ENCODE measurements around the gene GPR107. TPM values are rescaled to one million over a fixed set of nuclear protein-coding genes. Genes with fewer than 3 reads are reported as not detected.

GPR107 gene
- total RNA-seq, 1 donor from 2014 or later: 58.7 TPM

GRCh38 chr9:130119519-130120298 lies 66.0 kb downstream of the GPR107 start:
- peaks cover 23% of the 10 kb centered on the region for H3K4me1 ChIP-seq (ENCODE audit: insufficient read depth, low read length)
- H3K4me3 Mint-ChIP-seq (ENCODE audit: unreplicated experiment): no peak overlapping the region
- H3K36me3 Mint-ChIP-seq (ENCODE audit: low read depth, unreplicated experiment): peaks cover 19% of the 10 kb centered on the region
- DNase-seq (ENCODE audit: low read depth): no peak
- TF ChIP-seq EZH2 (IDR thresholded peaks at IDR 0.05; ENCODE audit: insufficient read depth, low read length): no peak
- no peak for TF ChIP-seq CTCF (IDR thresholded peaks at IDR 0.05; ENCODE audit: insufficient read depth, low read depth, low read length)
- H3K79me2 ChIP-seq (ENCODE audit: insufficient read depth, low read length): no peaks in the 10 kb centered on the region
- no peaks in the 10 kb centered on the region for H3K9me3 Mint-ChIP-seq (ENCODE audit: unreplicated experiment)
- H2AFZ ChIP-seq (ENCODE audit: low read depth, low read length): no peak overlapping the region
- peaks cover 3% of the 10 kb centered on the region for H3K36me3 ChIP-seq (ENCODE audit: insufficient read depth, low read length)
- no peak overlapping the region for H3K9ac ChIP-seq (ENCODE audit: low read length)
- peaks cover 30% of the 10 kb centered on the region for H3K4me1 Mint-ChIP-seq (ENCODE audit: low read depth, unreplicated experiment)
- peak overlapping the region; percentile 38 for H3K4me2 ChIP-seq (ENCODE audit: low read length)
- H3K27ac ChIP-seq (ENCODE audit: low read depth, low read length): no peak overlapping the region
- no peak overlapping the region for H3K4me3 ChIP-seq (ENCODE audit: insufficient read depth, low read depth, low read length)
- H3K27me3 Mint-ChIP-seq (ENCODE audit: low read depth, unreplicated experiment): no peaks in the 10 kb centered on the region
- H4K20me1 ChIP-seq (ENCODE audit: insufficient read depth, low read length): no peaks in the 10 kb centered on the region
- H3K9me3 ChIP-seq (ENCODE audit: insufficient read depth, low read depth, low read length): no peaks in the 10 kb centered on the region
- H3K27me3 ChIP-seq (ENCODE audit: insufficient read depth, low read length): no peaks in the 10 kb centered on the region
- H3K27ac Mint-ChIP-seq (ENCODE audit: unreplicated experiment): no peak overlapping the region
- FAIRE-seq: no peak

GRCh38 chr9:130120299-130120587 lies 66.5 kb downstream of the GPR107 start:
- no peak for TF ChIP-seq CTCF (IDR thresholded peaks at IDR 0.05; ENCODE audit: insufficient read depth, low read depth, low read length)
- TF ChIP-seq EZH2 (IDR thresholded peaks at IDR 0.05; ENCODE audit: insufficient read depth, low read length): no peak
- Mint-ChIP-seq H3K4me3 (ENCODE audit: unreplicated experiment) (no peak overlapping the region), H3K9me3 (ENCODE audit: unreplicated experiment) (no peaks in the 10 kb centered on the region), H3K36me3 (ENCODE audit: low read depth, unreplicated experiment) (peaks cover 15% of the 10 kb centered on the region), H3K4me1 (ENCODE audit: low read depth, unreplicated experiment) (peaks cover 24% of the 10 kb centered on the region), H3K27me3 (ENCODE audit: low read depth, unreplicated experiment) (no peaks in the 10 kb centered on the region), H3K27ac (ENCODE audit: unreplicated experiment) (no peak overlapping the region)
- Histone ChIP-seq H2AFZ (ENCODE audit: low read depth, low read length) (no peak overlapping the region), H3K27me3 (ENCODE audit: insufficient read depth, low read length) (no peaks in the 10 kb centered on the region), H3K36me3 (ENCODE audit: insufficient read depth, low read length) (peaks cover 3% of the 10 kb centered on the region), H3K4me3 (ENCODE audit: insufficient read depth, low read depth, low read length) (no peak overlapping the region), H4K20me1 (ENCODE audit: insufficient read depth, low read length) (no peaks in the 10 kb centered on the region), H3K9ac (ENCODE audit: low read length) (no peak overlapping the region), H3K79me2 (ENCODE audit: insufficient read depth, low read length) (no peaks in the 10 kb centered on the region), H3K27ac (ENCODE audit: low read depth, low read length) (no peak overlapping the region), H3K4me1 (ENCODE audit: insufficient read depth, low read length) (peaks cover 23% of the 10 kb centered on the region), H3K4me2 (ENCODE audit: low read length) (no peak overlapping the region), H3K9me3 (ENCODE audit: insufficient read depth, low read depth, low read length) (no peaks in the 10 kb centered on the region)
- DNase-seq (ENCODE audit: low read depth): no peak
- FAIRE-seq: no peak

GRCh38 chr9:130120832-130121231 lies 67.1 kb downstream of the GPR107 start:
- Histone ChIP-seq H3K79me2 (ENCODE audit: insufficient read depth, low read length) (no peaks in the 10 kb centered on the region), H2AFZ (ENCODE audit: low read depth, low read length) (no peak overlapping the region), H3K9ac (ENCODE audit: low read length) (no peak overlapping the region), H3K4me1 (ENCODE audit: insufficient read depth, low read length) (peaks cover 23% of the 10 kb centered on the region), H3K27me3 (ENCODE audit: insufficient read depth, low read length) (no peaks in the 10 kb centered on the region), H4K20me1 (ENCODE audit: insufficient read depth, low read length) (no peaks in the 10 kb centered on the region), H3K4me2 (ENCODE audit: low read length) (no peak overlapping the region), H3K9me3 (ENCODE audit: insufficient read depth, low read depth, low read length) (no peaks in the 10 kb centered on the region), H3K4me3 (ENCODE audit: insufficient read depth, low read depth, low read length) (no peak overlapping the region), H3K36me3 (ENCODE audit: insufficient read depth, low read length) (peaks cover 3% of the 10 kb centered on the region), H3K27ac (ENCODE audit: low read depth, low read length) (no peak overlapping the region)
- Mint-ChIP-seq H3K36me3 (ENCODE audit: low read depth, unreplicated experiment) (peaks cover 15% of the 10 kb centered on the region), H3K27me3 (ENCODE audit: low read depth, unreplicated experiment) (no peaks in the 10 kb centered on the region), H3K27ac (ENCODE audit: unreplicated experiment) (no peak overlapping the region), H3K4me1 (ENCODE audit: low read depth, unreplicated experiment) (peaks cover 24% of the 10 kb centered on the region), H3K9me3 (ENCODE audit: unreplicated experiment) (no peaks in the 10 kb centered on the region), H3K4me3 (ENCODE audit: unreplicated experiment) (no peak overlapping the region)
- no peak for DNase-seq (ENCODE audit: low read depth)
- no peak for TF ChIP-seq EZH2 (IDR thresholded peaks at IDR 0.05; ENCODE audit: insufficient read depth, low read length)
- no peak for TF ChIP-seq CTCF (IDR thresholded peaks at IDR 0.05; ENCODE audit: insufficient read depth, low read depth, low read length)
- no peak for FAIRE-seq

Measured in astrocyte (in vitro differentiated cells and primary cell).